Fibroblast of upper back skin (primary cell): ENCODE data around the gene PRDM2.

Experiments
- DNase-seq: peaks from one replicate; pipeline ENCODE4 v3.0.0-alpha.2; 2013

PRDM2 gene

DNA sequence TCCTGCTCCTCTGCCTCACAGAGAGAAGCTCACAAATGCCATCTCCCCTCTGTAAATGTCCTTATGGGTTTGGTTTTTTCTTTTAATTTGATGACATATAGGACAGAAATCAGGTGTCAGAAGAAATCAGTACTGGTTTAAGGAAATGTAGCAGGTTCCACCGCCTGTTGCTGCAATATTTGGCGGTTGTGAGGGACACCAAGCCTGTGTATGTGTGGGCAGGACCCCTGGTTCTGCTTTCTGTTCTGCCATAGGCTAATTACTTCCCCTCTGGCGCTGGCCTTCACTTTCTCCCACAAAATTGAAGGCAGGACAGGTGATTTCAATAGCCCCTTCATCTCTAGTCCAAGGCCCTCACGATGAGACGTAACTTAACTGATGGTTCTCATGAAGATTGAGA, 69.2 kb downstream of the PRDM2 start:
- no peak for DNase-seq

DNA sequence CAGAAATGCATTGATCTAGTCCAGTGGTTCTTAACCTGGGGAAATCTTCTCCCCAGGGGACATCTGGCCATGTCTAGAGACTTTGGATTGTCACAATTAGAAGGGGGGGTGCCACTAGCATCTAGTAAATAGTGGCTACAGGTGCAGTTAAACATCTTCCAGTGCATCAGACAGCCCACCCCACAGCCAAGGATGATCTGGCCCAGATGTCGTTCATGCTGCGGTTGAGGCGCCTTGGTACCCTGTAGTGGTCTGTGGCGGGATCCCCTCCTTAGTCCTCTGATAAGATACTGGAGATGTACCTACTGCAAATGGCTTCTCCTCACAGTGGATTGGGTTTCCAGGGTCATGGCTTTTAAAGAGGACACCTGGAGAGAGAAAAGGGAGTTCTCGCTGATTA, 69.8 kb downstream of the PRDM2 start:
- no peak for DNase-seq

DNA sequence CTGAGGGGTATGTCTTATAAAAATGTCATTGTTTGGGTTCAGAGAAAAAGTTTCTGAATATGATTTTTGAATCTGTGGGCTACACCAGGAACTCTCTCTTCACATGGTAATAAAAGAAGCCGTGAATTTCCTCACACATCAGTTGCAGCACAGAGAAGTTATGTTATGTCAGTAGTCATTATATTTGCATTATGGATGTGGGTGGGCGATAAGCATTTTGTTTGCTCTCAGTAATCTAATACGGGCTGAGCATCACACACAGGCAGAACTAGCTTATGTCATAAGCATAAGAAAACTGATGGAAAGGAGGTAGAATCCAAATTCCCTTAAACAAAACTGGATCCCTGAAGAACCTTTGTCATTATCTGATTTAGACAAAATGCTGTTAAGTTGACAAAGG, 70.8 kb downstream of the PRDM2 start:
- DNase-seq, result no peak

DNA sequence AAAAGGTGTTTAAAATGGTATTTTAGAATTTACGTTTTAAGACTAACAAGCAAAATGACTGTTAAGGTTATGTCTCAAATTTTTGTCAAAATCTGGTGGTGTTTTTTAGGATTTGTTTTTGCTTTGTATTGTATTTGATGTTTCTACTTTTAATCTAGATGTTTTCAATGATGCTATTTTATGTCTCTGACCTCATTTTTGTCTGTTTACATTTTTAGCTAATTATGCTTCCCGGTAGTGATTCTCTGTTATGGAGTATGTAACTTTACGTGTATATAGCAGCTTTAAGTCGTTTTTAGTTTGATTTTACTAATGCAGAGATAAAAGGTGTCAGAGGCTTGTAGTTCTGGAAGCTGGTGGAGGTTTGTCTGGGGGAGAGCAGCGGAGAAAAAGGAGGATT, 71.8 kb downstream of the PRDM2 start:
- no peak for DNase-seq

DNA sequence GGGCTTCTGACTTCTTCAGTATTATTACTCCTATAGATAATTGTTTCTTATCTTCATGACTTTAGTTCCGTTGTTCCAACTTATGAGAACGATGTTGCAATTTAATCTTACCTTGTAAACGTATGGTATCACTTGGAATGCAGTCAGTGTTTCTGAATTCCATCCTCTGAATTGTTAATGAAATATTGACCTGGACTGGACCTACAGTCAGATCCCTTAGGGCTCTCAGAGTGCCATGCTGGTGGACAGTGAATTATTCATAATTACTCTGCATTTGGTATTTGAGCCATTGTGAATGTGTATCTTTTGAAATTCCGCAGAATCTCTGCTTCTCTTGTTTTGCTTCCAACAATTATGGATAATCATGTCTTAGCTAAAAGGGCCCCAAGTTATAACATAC, 72.3 kb downstream of the PRDM2 start:
- no peak for DNase-seq

DNA sequence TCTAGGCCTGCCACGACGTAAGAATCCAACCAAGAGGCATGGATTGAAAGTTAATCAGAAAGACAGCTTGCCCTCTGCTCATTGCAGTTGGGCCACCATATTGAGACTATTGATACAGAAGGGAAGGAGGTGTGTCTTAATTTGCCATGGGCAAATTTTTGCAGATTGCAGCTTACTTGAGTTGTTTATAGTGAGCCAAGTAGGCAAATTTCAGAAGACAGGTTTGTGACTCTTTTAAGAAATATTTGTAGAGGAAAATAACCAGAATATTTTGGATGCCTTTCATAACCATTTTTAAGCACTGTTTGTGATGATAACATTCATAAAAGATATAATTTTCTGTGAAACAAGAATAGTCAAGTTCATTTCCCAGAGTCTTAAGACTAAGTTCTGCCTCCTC, 74.1 kb downstream of the PRDM2 start:
- DNase-seq, result no peak

DNA sequence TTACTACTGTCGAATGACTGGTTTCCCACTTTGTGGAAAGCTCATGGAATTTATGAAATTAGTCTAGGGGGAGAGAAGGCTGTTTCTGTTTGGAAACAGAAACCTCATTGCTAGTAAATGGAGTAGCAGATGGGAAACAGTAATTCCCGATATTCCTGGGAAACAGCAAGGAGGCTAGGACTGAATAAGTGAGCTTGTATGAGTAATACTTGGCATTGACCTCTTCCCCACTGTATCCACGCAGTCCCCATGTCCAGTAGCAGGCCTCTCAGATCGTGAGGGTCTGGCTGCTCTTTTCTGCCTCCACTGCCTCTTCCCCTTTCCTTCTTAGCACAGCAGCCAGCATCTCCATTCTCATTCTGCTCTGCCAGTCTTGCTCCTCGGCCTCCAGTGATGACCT, 75.5 kb downstream of the PRDM2 start:
- DNase-seq, result peak; percentile 55

DNA sequence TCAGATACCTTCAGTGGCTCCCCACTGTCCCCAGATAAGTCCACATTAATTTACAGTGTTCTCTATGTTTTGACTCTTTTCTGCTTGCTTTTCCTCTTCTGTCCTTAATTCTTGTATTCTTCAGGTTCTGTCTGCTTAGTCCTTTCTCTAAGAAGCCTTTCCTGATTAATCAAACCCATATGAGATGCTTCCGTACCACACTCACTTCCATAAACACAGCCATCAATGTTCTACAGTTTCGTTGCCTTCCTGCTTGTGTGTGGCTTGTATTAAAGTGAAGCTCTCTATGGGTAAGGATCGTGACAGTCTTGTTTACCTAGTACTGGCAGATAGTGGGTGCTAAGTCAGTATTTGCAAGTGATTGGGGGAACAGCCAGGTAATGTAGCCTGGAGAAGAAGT, 75.9 kb downstream of the PRDM2 start:
- DNase-seq, result peak; percentile 57

DNA sequence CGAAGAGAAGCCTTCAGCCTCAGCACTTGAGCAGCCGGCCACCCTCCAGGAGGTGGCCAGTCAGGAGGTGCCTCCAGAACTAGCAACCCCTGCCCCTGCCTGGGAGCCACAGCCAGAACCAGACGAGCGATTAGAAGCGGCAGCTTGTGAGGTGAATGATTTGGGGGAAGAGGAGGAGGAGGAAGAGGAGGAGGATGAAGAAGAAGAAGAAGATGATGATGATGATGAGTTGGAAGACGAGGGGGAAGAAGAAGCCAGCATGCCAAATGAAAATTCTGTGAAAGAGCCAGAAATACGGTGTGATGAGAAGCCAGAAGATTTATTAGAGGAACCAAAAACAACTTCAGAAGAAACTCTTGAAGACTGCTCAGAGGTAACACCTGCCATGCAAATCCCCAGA, 78.4 kb downstream of the PRDM2 start:
- DNase-seq, result no peak

DNA sequence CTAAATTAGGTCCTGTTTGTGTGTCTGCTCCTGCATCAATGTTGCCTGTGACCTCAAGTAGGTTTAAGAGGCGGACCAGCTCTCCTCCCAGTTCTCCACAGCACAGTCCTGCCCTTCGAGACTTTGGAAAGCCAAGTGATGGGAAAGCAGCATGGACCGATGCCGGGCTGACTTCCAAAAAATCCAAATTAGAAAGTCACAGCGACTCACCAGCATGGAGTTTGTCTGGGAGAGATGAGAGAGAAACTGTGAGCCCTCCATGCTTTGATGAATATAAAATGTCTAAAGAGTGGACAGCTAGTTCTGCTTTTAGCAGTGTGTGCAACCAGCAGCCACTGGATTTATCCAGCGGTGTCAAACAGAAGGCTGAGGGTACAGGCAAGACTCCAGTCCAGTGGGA, 79.9 kb downstream of the PRDM2 start:
- DNase-seq, result peak; percentile 77

DNA sequence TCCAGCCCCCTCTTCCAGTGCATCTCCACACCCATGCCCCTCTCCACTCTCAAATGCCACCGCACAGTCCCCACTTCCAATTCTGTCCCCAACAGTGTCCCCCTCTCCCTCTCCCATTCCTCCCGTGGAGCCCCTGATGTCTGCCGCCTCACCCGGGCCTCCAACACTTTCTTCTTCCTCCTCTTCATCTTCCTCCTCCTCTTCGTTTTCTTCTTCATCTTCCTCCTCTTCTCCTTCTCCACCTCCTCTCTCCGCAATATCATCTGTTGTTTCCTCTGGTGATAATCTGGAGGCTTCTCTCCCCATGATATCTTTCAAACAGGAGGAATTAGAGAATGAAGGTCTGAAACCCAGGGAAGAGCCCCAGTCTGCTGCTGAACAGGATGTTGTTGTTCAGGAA, 80.8 kb downstream of the PRDM2 start:
- DNase-seq, result no peak

DNA sequence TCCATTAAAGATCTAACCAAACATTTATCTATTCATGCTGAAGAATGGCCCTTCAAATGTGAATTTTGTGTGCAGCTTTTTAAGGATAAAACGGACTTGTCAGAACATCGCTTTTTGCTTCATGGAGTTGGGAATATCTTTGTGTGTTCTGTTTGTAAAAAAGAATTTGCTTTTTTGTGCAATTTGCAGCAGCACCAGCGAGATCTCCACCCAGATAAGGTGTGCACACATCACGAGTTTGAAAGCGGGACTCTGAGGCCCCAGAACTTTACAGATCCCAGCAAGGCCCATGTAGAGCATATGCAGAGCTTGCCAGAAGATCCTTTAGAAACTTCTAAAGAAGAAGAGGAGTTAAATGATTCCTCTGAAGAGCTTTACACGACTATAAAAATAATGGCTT, 81.2 kb downstream of the PRDM2 start:
- DNase-seq, result no peak

DNA sequence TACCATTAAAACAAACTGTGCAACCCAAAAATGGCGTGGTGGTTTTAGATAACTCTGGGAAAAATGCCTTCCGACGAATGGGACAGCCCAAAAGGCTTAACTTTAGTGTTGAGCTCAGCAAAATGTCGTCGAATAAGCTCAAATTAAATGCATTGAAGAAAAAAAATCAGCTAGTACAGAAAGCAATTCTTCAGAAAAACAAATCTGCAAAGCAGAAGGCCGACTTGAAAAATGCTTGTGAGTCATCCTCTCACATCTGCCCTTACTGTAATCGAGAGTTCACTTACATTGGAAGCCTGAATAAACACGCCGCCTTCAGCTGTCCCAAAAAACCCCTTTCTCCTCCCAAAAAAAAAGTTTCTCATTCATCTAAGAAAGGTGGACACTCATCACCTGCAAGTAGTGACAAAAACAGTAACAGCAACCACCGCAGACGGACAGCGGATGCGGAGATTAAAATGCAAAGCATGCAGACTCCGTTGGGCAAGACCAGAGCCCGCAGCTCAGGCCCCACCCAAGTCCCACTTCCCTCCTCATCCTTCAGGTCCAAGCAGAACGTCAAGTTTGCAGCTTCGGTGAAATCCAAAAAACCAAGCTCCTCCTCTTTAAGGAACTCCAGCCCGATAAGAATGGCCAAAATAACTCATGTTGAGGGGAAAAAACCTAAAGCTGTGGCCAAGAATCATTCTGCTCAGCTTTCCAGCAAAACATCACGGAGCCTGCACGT, 82.1 kb downstream of the PRDM2 start:
- DNase-seq, result peak; percentile 76

DNA sequence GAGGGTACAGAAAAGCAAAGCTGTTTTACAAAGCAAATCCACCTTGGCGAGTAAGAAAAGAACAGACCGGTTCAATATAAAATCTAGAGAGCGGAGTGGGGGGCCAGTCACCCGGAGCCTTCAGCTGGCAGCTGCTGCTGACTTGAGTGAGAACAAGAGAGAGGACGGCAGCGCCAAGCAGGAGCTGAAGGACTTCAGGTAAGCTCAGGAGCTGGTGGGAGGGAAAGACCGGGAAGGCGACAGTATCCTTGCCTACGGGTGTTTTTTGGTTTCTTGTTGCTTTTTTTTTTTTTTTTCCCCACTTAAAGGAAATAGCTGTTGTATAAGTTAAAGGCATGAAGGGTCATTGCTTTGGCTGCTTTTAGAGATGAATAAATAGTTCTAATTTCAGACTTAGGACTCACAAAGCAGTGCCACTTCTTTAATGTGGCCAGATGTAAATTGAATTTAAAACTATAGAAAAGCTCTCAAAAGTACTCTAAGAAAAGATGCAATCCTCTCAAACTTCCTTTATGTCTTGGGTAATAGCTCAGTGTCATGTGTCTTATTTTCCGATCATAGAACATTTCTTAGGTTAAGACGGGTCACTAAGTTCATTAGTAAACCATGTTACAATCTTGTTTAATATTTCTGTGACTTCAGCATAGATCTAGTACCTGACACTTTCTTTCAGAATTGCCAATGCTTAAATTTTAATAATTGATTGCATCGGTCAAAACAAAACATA, 82.8 kb downstream of the PRDM2 start:
- DNase-seq, result no peak

DNA sequence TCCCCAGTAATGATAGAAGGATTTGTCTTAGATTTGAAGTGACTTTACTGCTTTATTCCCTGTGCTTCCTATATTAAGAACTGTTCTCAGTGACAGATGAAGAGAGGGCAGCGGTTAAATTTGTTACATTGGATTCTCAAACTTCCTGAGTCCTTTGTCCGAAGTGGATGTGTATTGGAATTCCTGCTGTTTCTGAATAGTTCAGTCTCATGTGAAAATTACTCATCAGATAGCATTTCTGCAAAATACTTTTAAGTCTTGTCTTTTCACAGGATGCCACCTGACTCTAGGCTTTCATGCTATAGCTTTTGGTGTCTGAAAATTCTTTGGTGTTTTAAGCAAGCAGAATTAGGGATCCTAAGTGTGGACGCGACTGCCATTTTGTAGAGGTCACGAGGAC, 83.6 kb downstream of the PRDM2 start:
- DNase-seq, result peak; percentile 52

DNA sequence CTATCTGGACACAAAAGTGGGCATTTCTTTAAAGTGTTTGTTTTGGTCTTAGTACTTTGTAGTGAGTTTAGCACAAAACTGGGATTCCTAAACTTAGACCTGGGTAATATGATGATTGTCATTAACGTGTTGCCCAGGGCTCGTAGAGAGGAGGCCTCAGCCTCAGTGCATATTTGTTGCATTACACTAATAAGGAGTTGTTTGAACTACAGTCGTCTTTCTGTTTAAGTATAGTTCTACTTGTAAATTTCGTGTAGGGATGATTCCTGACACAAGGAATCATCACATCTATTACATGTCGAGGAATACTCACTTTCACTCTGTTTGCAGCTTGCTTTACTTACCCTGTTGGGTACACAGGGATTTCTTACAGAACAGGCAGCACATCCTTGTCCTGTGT, 85.0 kb downstream of the PRDM2 start:
- DNase-seq, result no peak

DNA sequence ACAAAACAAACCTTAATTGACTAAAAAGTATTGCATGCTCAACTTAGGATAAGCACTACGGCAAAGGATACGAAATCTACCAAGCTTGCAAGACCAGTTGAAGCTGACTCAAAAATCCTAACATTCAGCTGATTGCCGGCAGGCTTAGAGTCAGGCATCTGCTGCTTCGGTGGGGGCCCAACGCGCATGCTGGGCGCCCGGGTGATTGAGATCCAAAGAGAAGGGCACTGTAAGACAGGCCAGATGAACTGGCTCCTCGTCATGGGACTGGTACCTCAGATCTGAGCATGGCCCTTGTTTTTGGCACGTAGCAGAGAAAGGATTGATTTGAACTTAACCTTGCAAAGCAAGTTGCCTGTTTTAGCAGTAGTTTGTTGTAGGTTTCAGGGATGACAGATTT, 86.6 kb downstream of the PRDM2 start:
- DNase-seq, result no peak

DNA sequence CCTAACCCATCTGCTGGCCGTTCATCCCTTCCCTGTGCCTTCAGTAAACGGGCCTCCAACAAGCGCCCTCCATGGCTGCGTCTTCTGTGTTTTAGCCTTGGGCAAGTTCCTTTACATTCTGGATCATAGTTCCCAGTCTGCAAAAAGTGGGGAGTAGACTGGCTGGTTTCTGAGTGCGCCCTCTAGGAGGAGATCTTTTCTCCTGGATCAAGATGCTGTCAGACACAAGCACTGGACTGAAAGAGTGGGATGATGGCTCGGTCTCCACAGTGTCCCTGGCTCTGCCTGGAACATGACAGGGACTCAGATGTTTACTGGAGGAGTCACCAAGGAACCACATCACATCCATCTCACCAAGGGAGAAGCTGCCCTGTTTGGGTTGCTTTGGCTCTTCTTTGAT, 88.8 kb downstream of the PRDM2 start:
- DNase-seq, result no peak

DNA sequence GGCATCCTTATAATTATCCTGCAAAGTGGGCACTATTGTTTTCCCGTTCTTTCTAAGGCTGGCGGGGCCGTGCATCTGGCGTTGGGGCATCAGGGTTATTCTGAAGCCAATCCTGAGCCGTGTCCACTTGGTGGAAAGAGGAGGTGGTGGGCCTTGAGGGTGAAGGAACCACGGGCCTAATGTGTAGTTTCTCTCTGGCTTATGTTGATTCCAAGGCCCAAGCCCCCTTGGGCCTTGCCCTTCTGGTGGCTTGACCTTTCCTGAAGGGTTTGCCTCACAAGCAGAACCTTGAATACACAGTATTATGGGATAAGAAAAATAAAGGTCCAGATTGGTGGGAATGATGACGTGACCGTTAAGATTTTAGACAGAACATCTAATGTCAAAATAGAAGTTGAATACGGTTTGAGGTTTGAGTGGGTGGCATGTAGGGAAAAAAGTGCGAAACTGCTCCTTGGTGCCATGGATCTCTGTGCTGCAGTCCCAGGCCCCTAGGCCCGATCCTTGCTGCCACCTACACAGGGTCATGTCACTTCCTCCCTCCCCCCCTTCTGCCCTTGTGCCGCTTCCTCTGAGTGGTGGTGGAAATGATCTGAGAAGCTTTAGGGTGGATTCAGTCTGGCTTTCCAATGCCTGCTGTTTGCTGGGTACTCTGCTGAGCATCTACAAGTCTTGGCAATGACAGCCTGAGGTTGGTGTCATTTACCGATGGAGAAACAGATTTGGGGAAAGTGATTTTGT, 90.5 kb downstream of the PRDM2 start:
- no peak for DNase-seq

DNA sequence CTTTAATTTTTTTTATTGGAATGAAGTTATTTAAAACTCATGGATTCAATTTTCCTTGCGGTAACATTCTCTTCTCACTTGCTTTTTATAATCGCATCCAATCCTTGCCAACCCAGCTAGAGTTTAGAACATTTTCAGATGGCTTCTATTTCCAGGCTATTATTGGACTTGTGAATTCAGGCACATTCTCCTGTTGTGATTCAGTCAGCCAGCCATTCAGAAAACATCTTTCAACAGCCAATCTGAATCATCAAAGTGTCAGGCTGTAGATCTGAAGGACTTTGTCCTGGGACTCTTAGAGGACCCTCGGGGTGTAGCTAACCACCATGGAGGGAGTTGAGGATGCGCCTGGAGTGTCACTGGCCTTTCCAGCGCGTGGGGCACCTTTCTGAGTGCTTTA, 92.4 kb downstream of the PRDM2 start:
- peak; percentile 88 for DNase-seq

DNA sequence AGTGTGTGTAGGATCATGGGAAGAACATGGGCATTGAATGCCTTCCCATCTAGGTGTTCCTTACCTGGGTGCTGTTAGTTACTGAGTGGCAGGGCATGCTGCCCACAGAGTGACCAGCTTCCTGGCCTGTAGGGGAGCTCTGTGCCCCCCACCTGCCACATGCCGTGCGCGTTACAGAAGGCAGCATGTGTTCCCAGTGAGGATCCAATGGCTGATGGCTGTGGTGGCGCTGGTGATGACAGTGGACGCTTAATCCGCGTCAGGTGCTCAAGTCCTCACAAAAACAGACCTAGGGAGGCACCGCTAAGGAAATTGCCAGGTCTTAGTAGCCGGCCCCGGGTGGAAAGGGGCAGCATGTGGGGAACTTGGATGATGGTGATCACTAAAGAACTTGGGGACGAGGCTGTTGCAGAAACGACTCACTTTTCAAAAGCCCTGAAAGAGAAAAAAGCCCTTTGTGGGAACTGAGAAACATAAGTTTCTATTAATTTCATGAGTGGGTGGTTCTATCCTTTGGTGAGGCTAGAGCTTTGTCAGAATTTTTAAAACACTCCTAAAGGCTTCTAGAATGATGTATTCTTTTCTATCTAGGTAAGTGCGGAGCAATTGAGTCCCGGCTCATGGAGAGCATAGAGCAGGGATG, 93.2 kb downstream of the PRDM2 start:
- DNase-seq, result no peak

DNA sequence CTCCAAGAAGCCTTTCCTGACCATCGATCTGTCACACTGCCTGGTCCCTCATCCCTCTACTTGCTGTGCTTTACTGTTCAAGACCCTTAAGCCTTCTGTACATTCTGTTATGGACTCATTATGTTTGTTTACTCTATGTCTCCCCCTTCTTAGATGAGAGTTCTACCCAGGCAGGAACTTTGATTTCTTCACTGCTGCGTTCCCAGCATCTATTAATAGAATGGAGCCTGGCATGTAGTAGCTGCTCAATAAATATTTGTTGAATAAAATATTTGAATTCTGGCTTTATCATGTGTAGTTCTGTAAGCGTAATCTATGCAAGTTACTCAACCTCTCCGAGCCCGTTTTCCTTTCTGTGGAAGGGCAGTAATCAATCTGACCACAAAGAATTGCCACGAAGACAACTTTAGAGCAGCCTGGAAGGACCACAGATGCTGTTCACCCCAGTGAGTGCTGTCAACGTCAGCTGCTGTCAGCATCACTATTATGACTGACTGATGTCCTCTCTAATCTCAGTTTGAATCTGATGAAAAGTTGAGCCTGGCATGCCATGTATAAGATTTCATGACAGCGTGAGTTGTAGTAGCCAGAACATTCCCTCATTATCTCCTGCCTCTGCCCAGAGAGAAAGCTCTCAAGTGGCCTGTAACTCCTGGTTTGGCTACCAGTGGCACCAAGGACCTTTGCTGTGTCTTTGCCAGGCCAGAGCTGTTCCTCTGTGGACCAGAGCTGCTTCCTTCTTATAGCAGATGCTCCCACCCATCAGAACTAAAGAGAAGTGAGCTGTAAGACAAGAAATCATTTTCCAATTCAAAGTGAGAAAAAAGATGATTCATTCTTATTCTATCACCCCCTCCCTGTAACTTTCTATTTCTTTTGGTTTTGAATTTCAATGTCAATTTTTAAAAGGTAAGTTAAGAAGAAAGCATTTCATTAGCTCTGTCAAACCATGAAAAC, 94.5 kb downstream of the PRDM2 start:
- peak; percentile 25 for DNase-seq
